Erythroblast (primary cell): ENCODE results near the gene NHS.

ENCODE experiments used
- GATA1 ChIP-seq: IDR thresholded peaks from 2 replicates; pipeline ENCODE4 v1.6.1; 2011; ENCODE audit warnings: low read depth, mild to moderate bottlenecking, control low read depth, low read length, moderate library complexity
- POLR2A ChIP-seq: IDR thresholded peaks from 2 replicates; pipeline ENCODE4 v1.6.1; 2011; ENCODE audit warnings: mild to moderate bottlenecking, low read length

DNA sequence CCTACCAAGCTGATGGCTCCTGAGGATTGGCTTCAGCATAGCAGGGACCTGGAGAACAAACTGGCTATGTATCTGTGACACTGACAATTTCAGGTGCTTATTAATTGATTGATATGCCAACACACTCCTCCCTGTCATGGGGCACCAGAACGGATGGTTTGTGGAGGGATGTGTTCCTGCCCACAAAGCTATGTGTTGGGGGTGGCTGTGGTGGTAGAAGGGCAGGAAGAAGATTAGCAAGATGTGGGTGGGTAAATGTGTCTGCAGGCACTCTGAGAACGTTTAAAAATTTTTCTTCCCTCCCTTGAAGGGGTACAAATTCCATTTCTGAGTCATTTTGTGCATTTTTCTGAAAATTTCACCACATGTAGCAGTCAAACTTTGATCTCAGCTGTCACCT, 307.3 kb downstream of the NHS start:
- TF ChIP-seq POLR2A (no peak), GATA1 (no peak)
